ENCODE measurements around the gene GSN. TPM values are rescaled to one million over a fixed set of nuclear protein-coding genes. Genes with fewer than 3 reads are reported as not detected.

Gene GSN
- total RNA-seq (2022; extraction: Qiagen RNA extraction; ENCODE audit: low read depth): 42.1 to 46.6 TPM (median 42.7 TPM) in 5 replicates

DNA sequence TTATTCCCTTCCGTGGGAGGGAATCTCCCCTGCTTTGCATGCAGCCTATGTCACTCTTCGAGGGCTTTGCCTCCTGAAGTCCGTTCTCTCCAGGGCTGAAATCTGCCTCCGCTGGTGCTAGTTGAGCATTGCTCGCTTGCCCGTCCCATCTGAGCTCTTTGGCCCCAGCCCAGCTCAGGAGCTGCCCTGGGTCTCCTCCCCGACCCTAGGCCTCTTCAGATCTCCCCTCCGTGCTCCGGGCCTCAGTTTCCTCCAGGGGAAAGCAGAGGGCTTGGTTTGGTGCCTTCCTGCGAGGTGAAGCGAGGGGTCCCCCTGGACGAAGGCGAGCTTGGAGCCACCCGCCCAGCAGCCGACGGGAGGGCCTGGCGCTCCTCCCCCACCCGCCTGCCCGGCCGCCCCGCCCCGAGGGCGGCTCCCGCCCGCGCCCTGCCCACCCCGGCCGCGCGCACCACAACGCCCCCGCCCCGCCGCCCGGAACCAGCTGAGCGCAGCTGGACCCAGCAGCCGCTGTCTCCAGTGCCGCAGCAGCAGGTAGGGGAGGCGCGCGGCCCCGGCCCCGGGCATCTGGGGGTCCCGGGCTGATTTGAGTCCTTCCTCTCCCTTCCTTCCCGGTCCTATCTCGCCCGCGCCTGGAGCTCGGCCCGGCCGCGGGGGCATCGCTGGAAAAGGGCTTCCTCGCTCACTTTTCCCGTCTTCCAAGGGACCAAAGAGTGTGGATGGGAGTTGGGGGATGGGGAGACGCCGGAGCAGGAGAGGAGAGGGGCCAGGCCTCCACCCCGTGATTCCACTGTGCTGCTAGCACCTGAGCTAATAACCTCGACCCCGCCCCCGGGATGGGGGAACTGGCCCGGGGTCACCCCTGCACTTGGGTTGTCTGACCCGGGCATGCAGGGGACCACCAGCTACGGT lies at the start of gene GSN:
Gene GSN (plus strand): TSS at position 474 of the 909 bp plus-strand sequence. CDS start 33,810 bp downstream, outside the sequence.

DNA sequence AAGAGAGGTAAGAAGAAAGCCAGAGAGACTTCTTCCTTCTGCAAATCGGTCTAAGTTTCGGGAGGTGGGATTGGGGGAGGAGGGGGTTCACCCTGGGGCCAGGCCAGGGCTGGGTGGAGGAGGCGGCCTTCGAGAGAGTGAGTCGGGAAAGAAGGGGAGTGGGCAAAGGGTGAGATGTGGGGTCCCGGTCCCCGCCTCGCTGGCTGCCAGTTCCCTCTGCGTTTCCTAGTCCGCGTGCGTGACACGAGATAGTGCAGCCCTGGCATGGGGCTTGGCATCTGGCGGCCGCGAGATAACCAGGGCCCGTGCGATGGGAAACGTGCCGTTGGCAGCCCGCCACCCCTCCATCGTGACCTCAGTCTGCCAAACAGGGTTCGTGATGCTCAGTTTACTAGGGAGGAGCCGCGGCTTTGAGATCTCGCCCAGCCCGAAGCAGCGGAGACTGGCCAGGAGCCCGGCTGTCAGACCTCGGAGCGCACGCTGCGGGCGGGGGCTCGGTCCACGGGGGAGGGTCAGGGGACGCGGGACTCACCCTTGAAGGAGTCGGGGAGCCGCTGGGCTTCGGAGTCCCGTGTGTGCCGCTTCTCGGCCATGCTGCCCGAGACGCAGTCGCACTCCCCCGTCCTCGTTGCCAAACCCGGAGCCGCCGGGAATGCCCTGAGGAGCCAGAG lies 101.8 kb downstream of the GSN start, which contains the start of gene STOM:
Gene STOM (minus strand): TSS at position 656 of the 671 bp plus-strand sequence. CDS start 63 bp downstream, at position 593.

Other genes with a start within 250 kb of the GSN start
- 10.4 to 13.9 TPM (median 12.5 TPM) in 5 replicates for gene C5, start 217.9 kb upstream of the GSN start, total RNA-seq (2022; extraction: Qiagen RNA extraction; ENCODE audit: low read depth)
- 4.9 to 7.4 TPM (median 6.3 TPM) in 5 replicates for gene CNTRL, start 193.2 kb upstream of the GSN start, total RNA-seq (2022; extraction: Qiagen RNA extraction; ENCODE audit: low read depth)
- gene RAB14, start 66.3 kb upstream of the GSN start, total RNA-seq (2022; extraction: Qiagen RNA extraction; ENCODE audit: low read depth): 44.3 to 46.3 TPM (median 44.7 TPM) in 5 replicates
- 89.1 to 150 TPM (median 93.9 TPM) in 5 replicates for gene STOM, start 102.1 kb downstream of the GSN start, total RNA-seq (2022; extraction: Qiagen RNA extraction; ENCODE audit: low read depth)
- not detected in 5 replicates for gene GGTA1, start 231.7 kb downstream of the GSN start, total RNA-seq (2022; extraction: Qiagen RNA extraction; ENCODE audit: low read depth)

Data from A549 treated with CpdA at 1 μM for 4 hours (cell line).